ENCODE measurements around the gene SIPA1L3. TPM values are rescaled to one million over a fixed set of nuclear protein-coding genes. Genes with fewer than 3 reads are reported as not detected.

The SIPA1L3 gene
- total RNA-seq, 6 experiments from 2014 or later: 9.1 to 20.4 (median 14.9) TPM

GRCh38 chr19:38030686-38031422 lies 123.8 kb downstream of the SIPA1L3 start:
- no peak for TF ChIP-seq CTCF (IDR thresholded peaks at IDR 0.05)
- TF ChIP-seq POLR2A (IDR thresholded peaks at IDR 0.05): no peak
- Histone ChIP-seq H3K4me3 (no peak overlapping the region), H3K36me3 (no peaks in the 10 kb centered on the region), H3K27me3 (no peaks in the 10 kb centered on the region), H3K4me1 (peaks cover 0 to 6% (median 5%) of the 10 kb centered on the region in 4 donors), H3K27ac (no peak overlapping the region), H3K9me3 (no peaks in the 10 kb centered on the region)
- ATAC-seq (no peak), DNase-seq (no peak)
- WGBS (ENCODE audit: insufficient coverage, low coverage, low lambda C conversion rate, missing lambda C conversion rate): 72% methylated on average over 6 of the region's 9 CpGs
- intact Hi-C loops (cut with DNase I): no loop called here

- Histone ChIP-seq H3K27ac (no peak overlapping the region), H3K27me3 (no peaks in the 10 kb centered on the region), H3K9me3 (no peaks in the 10 kb centered on the region), H3K4me3 (no peak overlapping the region), H3K36me3 (no peaks in the 10 kb centered on the region), H3K4me1 (peaks cover 0 to 10% (median 5%) of the 10 kb centered on the region in 4 donors)
- TF ChIP-seq CTCF (IDR thresholded peaks at IDR 0.05) (no peak), POLR2A (IDR thresholded peaks at IDR 0.05) (no peak)
- 94% methylated on average over 2 of the region's 2 CpGs for WGBS (ENCODE audit: insufficient coverage, low coverage, low lambda C conversion rate, missing lambda C conversion rate)
- intact Hi-C loops (cut with DNase I): no loop called here
- DNase-seq (no peak), ATAC-seq (no peak)
These were observed 124.4 kb downstream of the SIPA1L3 start for GRCh38 chr19:38031423-38031770.

GRCh38 chr19:38032151-38032550 lies 125.1 kb downstream of the SIPA1L3 start:
- intact Hi-C loops (cut with DNase I): no loop called here
- no peaks in the 10 kb centered on the region for H3K36me3 ChIP-seq
- no peaks in the 10 kb centered on the region for H3K27me3 ChIP-seq
- DNase-seq: no peak
- no peaks in the 10 kb centered on the region for H3K9me3 ChIP-seq
- WGBS (ENCODE audit: insufficient coverage, low coverage, low lambda C conversion rate, missing lambda C conversion rate): 72% methylated on average over 4 of the region's 4 CpGs
- H3K4me3 ChIP-seq: no peak overlapping the region
- no peak overlapping the region for H3K27ac ChIP-seq
- H3K4me1 ChIP-seq: peaks cover 0 to 12% (median 5%) of the 10 kb centered on the region in 4 donors
- ATAC-seq: no peak
- no peak for TF ChIP-seq CTCF (IDR thresholded peaks at IDR 0.05)
- TF ChIP-seq POLR2A (IDR thresholded peaks at IDR 0.05): no peak

- H3K27me3 ChIP-seq: no peaks in the 10 kb centered on the region
- H3K27ac ChIP-seq: peak overlapping the region in 1 of 3 donors; percentile 3
- no peaks in the 10 kb centered on the region for H3K36me3 ChIP-seq
- no peak overlapping the region for H3K4me3 ChIP-seq
- no peaks in the 10 kb centered on the region for H3K9me3 ChIP-seq
- TF ChIP-seq POLR2A (IDR thresholded peaks at IDR 0.05) (no peak), CTCF (IDR thresholded peaks at IDR 0.05) (no peak)
- DNase-seq (no peak), ATAC-seq (peak; percentile 43 to 73 (median 55))
- 52% methylated on average over 5 of the region's 5 CpGs for whole genome bisulfite sequencing (ENCODE audit: insufficient coverage, low coverage, low lambda C conversion rate, missing lambda C conversion rate)
- peaks cover 0 to 12% (median 5%) of the 10 kb centered on the region in 4 donors for H3K4me1 ChIP-seq
- intact Hi-C loops (cut with DNase I): no loop called here
These were observed 125.9 kb downstream of the SIPA1L3 start for GRCh38 chr19:38032951-38033350.
